Skin epidermis (tissue), 12 donors: ENCODE data around the gene PCMT1.

Experiments
- H3K27ac ChIP-seq, 21 experiments: fragments of 200-600 bp; sonication (generic) in 11 of 21; one replicate each; pipeline ENCODE4 v1.5.0; 2020; ENCODE audit warnings: mild to moderate bottlenecking in 3 of 21, inconsistent platforms in 2 of 21, moderate library complexity in 2 of 21
- H3K4me3 ChIP-seq, 7 experiments: fragments of 200-600 bp; sonication (generic) in 2 of 7; one replicate each; pipeline ENCODE4 v1.5.0; 2020; ENCODE audit warnings: inconsistent platforms in 2 of 7, mild to moderate bottlenecking in 2 of 7, moderate library complexity in 1 of 7

The PCMT1 gene

GRCh38 chr6:149749594-149750135, at the start of gene PCMT1:
Gene PCMT1, plus strand, starts transcription at chr6:149749741. Its CDS starts 161 bp downstream, at chr6:149749902.
- Histone ChIP-seq H3K27ac (peak within 1 kb of the TSS; percentile 43 to 96 (median 92)), H3K4me3 (peak within 1 kb of the TSS; percentile 79 to 97 (median 90))

GRCh38 chr6:149701714-149702113, 47.8 kb upstream of the PCMT1 start:
- Histone ChIP-seq H3K4me3 (no peak overlapping the region), H3K27ac (peak overlapping the region in 2 of 21 experiments; percentile 1 to 26)

GRCh38 chr6:149711711-149712110, 37.8 kb upstream of the PCMT1 start:
- Histone ChIP-seq H3K4me3 (no peak overlapping the region), H3K27ac (no peak overlapping the region)

GRCh38 chr6:149714442-149714841, 35.1 kb upstream of the PCMT1 start:
- no peak overlapping the region for H3K27ac ChIP-seq
- no peak overlapping the region for H3K4me3 ChIP-seq

- Histone ChIP-seq H3K27ac (peak overlapping the region in 12 of 21 experiments; percentile 12 to 100 (median 98)), H3K4me3 (peak overlapping the region; percentile 74 to 99 (median 86))
These were observed 33.2 kb upstream of the PCMT1 start for GRCh38 chr6:149716181-149716963.

- H3K27ac ChIP-seq = peak overlapping the region; percentile 73 to 100 (median 98)
These were observed 32.3 kb upstream of the PCMT1 start for GRCh38 chr6:149717255-149717587.

GRCh38 chr6:149717588-149718458, 31.7 kb upstream of the PCMT1 start, which contains the start of gene LATS1:
Gene LATS1, minus strand, starts transcription at chr6:149718101. Its CDS starts 15,975 bp downstream, at chr6:149702126.
- Histone ChIP-seq H3K4me3 (peak within 1 kb of the TSS; percentile 74 to 99 (median 86)), H3K27ac (peak within 1 kb of the TSS; percentile 73 to 100 (median 98))

More at GRCh38 chr6:149717255-149717587, 32.3 kb upstream of the PCMT1 start:
- peak overlapping the region; percentile 74 to 99 (median 86) for H3K4me3 ChIP-seq

GRCh38 chr6:149719531-149719930, 30.0 kb upstream of the PCMT1 start:
- no peak overlapping the region for H3K4me3 ChIP-seq
- H3K27ac ChIP-seq = no peak overlapping the region

GRCh38 chr6:149723262-149723661, 26.3 kb upstream of the PCMT1 start:
- H3K27ac ChIP-seq = no peak overlapping the region
- no peak overlapping the region for H3K4me3 ChIP-seq

- no peak overlapping the region for H3K27ac ChIP-seq
- H3K4me3 ChIP-seq = no peak overlapping the region
These were observed 25.6 kb upstream of the PCMT1 start for GRCh38 chr6:149723771-149724417.

GRCh38 chr6:149725785-149726184, 23.8 kb upstream of the PCMT1 start:
- Histone ChIP-seq H3K4me3 (no peak overlapping the region), H3K27ac (no peak overlapping the region)

GRCh38 chr6:149727793-149728498, 21.6 kb upstream of the PCMT1 start:
- peak overlapping the region in 4 of 21 experiments; percentile 15 to 60 (median 42) for H3K27ac ChIP-seq

GRCh38 chr6:149728499-149729234, 20.9 kb upstream of the PCMT1 start:
- Histone ChIP-seq H3K27ac (peak overlapping the region in 6 of 21 experiments; percentile 3 to 60 (median 36)), H3K4me3 (no peak overlapping the region)

More at GRCh38 chr6:149727793-149728498, 21.6 kb upstream of the PCMT1 start:
- no peak overlapping the region for H3K4me3 ChIP-seq

GRCh38 chr6:149729824-149730223, 19.7 kb upstream of the PCMT1 start:
- Histone ChIP-seq H3K4me3 (no peak overlapping the region), H3K27ac (peak overlapping the region in 1 of 21 experiments; percentile 11)

GRCh38 chr6:149733089-149733720, 16.3 kb upstream of the PCMT1 start:
- Histone ChIP-seq H3K27ac (no peak overlapping the region), H3K4me3 (no peak overlapping the region)

GRCh38 chr6:149734915-149735314, 14.6 kb upstream of the PCMT1 start:
- Histone ChIP-seq H3K4me3 (no peak overlapping the region), H3K27ac (no peak overlapping the region)

- H3K27ac ChIP-seq = peak overlapping the region in 1 of 21 experiments; percentile 89
- peak overlapping the region in 6 of 7 experiments; percentile 57 to 85 (median 76) for H3K4me3 ChIP-seq
These were observed 4.3 kb upstream of the PCMT1 start for GRCh38 chr6:149745252-149745651.
